Esophagus muscularis mucosa (tissue), 4 donors: ENCODE results near the gene TDRD15. TPM values are rescaled to one million over a fixed set of nuclear protein-coding genes. Genes with fewer than 3 reads are reported as not detected.
"Not testable (repeated sequence)": the region's sequence is repeated elsewhere in the genome, so short reads cannot be mapped to it uniquely, and the experiment has no call there.

Experiments
- DNase-seq: peaks from one replicate; pipeline ENCODE4 v3.0.0-alpha.2; 2017; ENCODE audit errors: extremely low spot score
- H3K27ac ChIP-seq, 4 donors: fragments of 200-600 bp; sonication (generic); replicated peaks in 1 of 4; 1 replicate in 3 of 4; 2 replicates in 1 of 4; pipeline ENCODE4 v1.5.1; 2016 to 2019; ENCODE audit warnings: mild to moderate bottlenecking in 1 of 4
- H3K27me3 ChIP-seq, 4 donors: fragments of 200-600 bp; sonication (generic); one replicate each; pipeline versions ENCODE4 v1.5.1 to v1.6.0; 2016 to 2019
- H3K36me3 ChIP-seq, 4 donors: fragments of 200-600 bp; sonication (generic); one replicate each; pipeline ENCODE4 v1.5.1; 2016 to 2019
- H3K4me1 ChIP-seq, 4 donors: fragments of 200-600 bp; sonication (generic); one replicate each; pipeline ENCODE4 v1.5.1; 2016 to 2019
- H3K4me3 ChIP-seq, 4 donors: fragments of 200-600 bp; sonication (generic); 1 replicate in 2 of 4; 2 replicates in 2 of 4; pipeline ENCODE4 v1.5.1; 2016 to 2019; ENCODE audit warnings: mild to moderate bottlenecking in 4 of 4, moderate library complexity in 1 of 4
- H3K9me3 ChIP-seq, 4 donors: fragments of 200-600 bp; sonication (generic); 1 replicate in 3 of 4; 2 replicates in 1 of 4; pipeline ENCODE4 v1.5.1; 2016 to 2019
- CTCF ChIP-seq, 3 experiments: fragments of 200-600 bp in 2 of 3; fragments of 450-650 bp in 1 of 3; sonication (generic) in 2 of 3; IDR thresholded peaks; one replicate each; pipeline ENCODE4 v1.5.1; 2017 to 2019; ENCODE audit warnings: antibody characterized with exemption in 3 of 3, mild to moderate bottlenecking in 2 of 3, moderate library complexity in 1 of 3
- EP300 ChIP-seq: sonication (generic); formaldehyde crosslinking; IDR thresholded peaks from one replicate; pipeline ENCODE4 v1.6.1; 2017; ENCODE audit warnings: antibody characterized with exemption
- POLR2A ChIP-seq: fragments of 450-650 bp; IDR thresholded peaks from one replicate; pipeline ENCODE4 v1.6.1; 2017; ENCODE audit warnings: antibody characterized with exemption, moderate library complexity, mild to moderate bottlenecking, low read depth
- POLR2AphosphoS5 ChIP-seq, 2 donors: sonication (generic); formaldehyde crosslinking; IDR thresholded peaks; one replicate each; pipeline ENCODE4 v1.6.1; 2017; ENCODE audit warnings: antibody characterized with exemption in 2 of 2
- WGBS: methylation state at CpG from one replicate; pipeline ENCODE4 v1.1.5; 2018; 5-methylcytosine and 5-hydroxymethylcytosine counted together
- intact Hi-C: fragments of 100-400 bp; cut with DNase I; formaldehyde crosslinking; loops from one replicate; pipeline ENCODE4 v1.15.1; 2023
- total RNA-seq, 4 donors: library from RNA; depleted of rRNA; stranded (reverse); fragments of >200 nt; gene quantifications; one replicate each; pipeline versions ENCODE4 v1.1.0 to v1.2.1, GENCODE V29; 2016

The TDRD15 gene
- total RNA-seq, 4 donors from 2014 or later, result 0.63 TPM; not detected in 3

GRCh38 chr2:21131861-21132260 is 8.1 kb downstream of the TDRD15 start:
- H3K4me3 ChIP-seq, result no peak overlapping the region
- H3K4me1 ChIP-seq, result no peaks in the 10 kb centered on the region
- DNase-seq, result no peak
- no peak overlapping the region for H3K27ac ChIP-seq
- 73% methylated on average over 5 of the region's 5 CpGs for WGBS
- no peak for TF ChIP-seq POLR2A
- no peak for TF ChIP-seq POLR2AphosphoS5 (IDR thresholded peaks at IDR 0.05)
- TF ChIP-seq CTCF (IDR thresholded peaks at IDR 0.05), result no peak
- TF ChIP-seq EP300, result no peak
- no peaks in the 10 kb centered on the region for H3K36me3 ChIP-seq
- H3K9me3 ChIP-seq, result no peaks in the 10 kb centered on the region
- no peaks in the 10 kb centered on the region for H3K27me3 ChIP-seq
- intact Hi-C loops, result no loop called here

GRCh38 chr2:21135585-21135984 is 11.8 kb downstream of the TDRD15 start:
- intact Hi-C loops, result no loop called here
- 68% methylated on average over 2 of the region's 2 CpGs for WGBS

GRCh38 chr2:21142149-21142548 is 18.4 kb downstream of the TDRD15 start:
- H3K4me1 ChIP-seq, result no peaks in the 10 kb centered on the region
- intact Hi-C loops, result no loop called here
- DNase-seq, result no peak
- H3K27me3 ChIP-seq, result no peaks in the 10 kb centered on the region
- H3K4me3 ChIP-seq, result no peak overlapping the region
- TF ChIP-seq POLR2A (no peak), CTCF (IDR thresholded peaks at IDR 0.05) (no peak), EP300 (no peak), POLR2AphosphoS5 (IDR thresholded peaks at IDR 0.05) (no peak)
- H3K9me3 ChIP-seq, result no peaks in the 10 kb centered on the region
- WGBS, result 83% methylated on average over 2 of the region's 2 CpGs
- no peak overlapping the region for H3K27ac ChIP-seq
- H3K36me3 ChIP-seq, result no peaks in the 10 kb centered on the region

More at GRCh38 chr2:21135585-21135984, 11.8 kb downstream of the TDRD15 start:
- Histone ChIP-seq H3K9me3 (no peaks in the 10 kb centered on the region), H3K27ac (no peak overlapping the region), H3K4me1 (no peaks in the 10 kb centered on the region), H3K4me3 (no peak overlapping the region), H3K36me3 (no peaks in the 10 kb centered on the region), H3K27me3 (no peaks in the 10 kb centered on the region)
- DNase-seq, result no peak
- TF ChIP-seq POLR2A (no peak), EP300 (no peak), POLR2AphosphoS5 (IDR thresholded peaks at IDR 0.05) (no peak), CTCF (IDR thresholded peaks at IDR 0.05) (no peak)

GRCh38 chr2:21146638-21147037 is 22.9 kb downstream of the TDRD15 start:
- Histone ChIP-seq H3K27me3 (no peaks in the 10 kb centered on the region), H3K27ac (no peak overlapping the region), H3K4me1 (no peaks in the 10 kb centered on the region), H3K4me3 (no peak overlapping the region), H3K9me3 (no peaks in the 10 kb centered on the region), H3K36me3 (no peaks in the 10 kb centered on the region)
- intact Hi-C loops, result no loop called here
- no peak for DNase-seq
- TF ChIP-seq POLR2AphosphoS5 (IDR thresholded peaks at IDR 0.05) (no peak), EP300 (no peak), CTCF (IDR thresholded peaks at IDR 0.05) (no peak), POLR2A (no peak)
- WGBS, result 93% methylated on average over 2 of the region's 2 CpGs

- Histone ChIP-seq H3K4me3 (no peak overlapping the region), H3K9me3 (peaks cover 0 to 5% (median 0%) of the 10 kb centered on the region in 4 donors), H3K27me3 (no peaks in the 10 kb centered on the region), H3K27ac (no peak overlapping the region), H3K4me1 (no peaks in the 10 kb centered on the region), H3K36me3 (no peaks in the 10 kb centered on the region)
- no peak for DNase-seq
- intact Hi-C loops, result no loop called here
- TF ChIP-seq POLR2A, result no peak
Observed at GRCh38 chr2:21148718-21149117, 24.9 kb downstream of the TDRD15 start.

GRCh38 chr2:21151234-21151633 is 27.5 kb downstream of the TDRD15 start:
- H3K9me3 ChIP-seq, H3K27me3 ChIP-seq, DNase-seq, H3K36me3 ChIP-seq, H3K27ac ChIP-seq, intact Hi-C loops, H3K4me3 ChIP-seq, H3K4me1 ChIP-seq: not testable (repeated sequence)
- WGBS, result 47% methylated on average over 2 of the region's 2 CpGs
